Measurements from ENCODE around the gene BCL7B.
"Not testable (repeated sequence)": the region's sequence is repeated elsewhere in the genome, so short reads cannot be mapped to it uniquely, and the experiment has no call there.

Gene BCL7B

DNA sequence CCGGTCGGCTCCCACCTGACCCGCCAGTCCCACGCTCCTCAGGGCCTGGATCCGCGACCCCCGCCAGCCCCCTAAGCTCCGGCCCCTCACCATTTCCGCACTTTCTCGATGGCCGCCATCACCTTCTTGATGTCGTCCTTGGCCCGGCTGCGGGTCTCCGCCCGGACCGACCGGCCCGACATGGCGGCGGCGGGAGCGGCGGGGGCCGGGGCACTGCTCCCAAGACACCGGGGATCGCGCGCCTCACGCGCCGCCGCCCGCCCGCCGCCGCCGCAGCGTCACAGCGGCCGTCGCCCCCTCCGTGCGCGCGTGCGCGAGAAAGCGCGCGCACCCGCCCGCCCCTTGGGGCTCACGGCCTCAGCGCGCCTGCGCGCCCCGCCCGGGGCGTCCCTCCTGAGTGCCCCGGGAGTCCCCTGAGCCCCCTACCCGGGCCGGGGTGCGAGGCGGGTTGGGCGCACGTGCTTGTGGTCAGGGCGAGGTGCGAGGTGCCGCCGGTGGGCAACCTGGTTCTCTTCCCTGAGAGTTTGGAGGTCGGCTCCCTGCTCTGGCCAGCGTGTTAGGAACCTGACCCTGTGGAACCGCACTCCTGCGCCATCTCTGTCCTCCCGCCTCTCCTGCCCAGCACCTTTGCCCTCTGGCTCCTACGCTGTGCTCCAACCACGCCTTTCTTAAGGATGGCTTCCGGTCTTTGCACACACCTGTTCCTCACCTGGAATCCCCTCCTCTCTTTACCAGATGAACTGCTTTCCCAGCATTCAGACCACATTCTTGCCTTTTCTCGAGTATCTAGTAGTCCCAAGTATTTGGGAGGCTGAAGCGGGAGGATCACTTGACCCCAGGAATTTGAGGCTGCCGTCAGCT lies at the start of gene BCL7B:
BCL7B (minus strand) TSS at position 294 of the 861 bp plus-strand sequence; CDS start at position 182, 112 bp downstream.
- DNase-seq = peak; percentile 78

DNA sequence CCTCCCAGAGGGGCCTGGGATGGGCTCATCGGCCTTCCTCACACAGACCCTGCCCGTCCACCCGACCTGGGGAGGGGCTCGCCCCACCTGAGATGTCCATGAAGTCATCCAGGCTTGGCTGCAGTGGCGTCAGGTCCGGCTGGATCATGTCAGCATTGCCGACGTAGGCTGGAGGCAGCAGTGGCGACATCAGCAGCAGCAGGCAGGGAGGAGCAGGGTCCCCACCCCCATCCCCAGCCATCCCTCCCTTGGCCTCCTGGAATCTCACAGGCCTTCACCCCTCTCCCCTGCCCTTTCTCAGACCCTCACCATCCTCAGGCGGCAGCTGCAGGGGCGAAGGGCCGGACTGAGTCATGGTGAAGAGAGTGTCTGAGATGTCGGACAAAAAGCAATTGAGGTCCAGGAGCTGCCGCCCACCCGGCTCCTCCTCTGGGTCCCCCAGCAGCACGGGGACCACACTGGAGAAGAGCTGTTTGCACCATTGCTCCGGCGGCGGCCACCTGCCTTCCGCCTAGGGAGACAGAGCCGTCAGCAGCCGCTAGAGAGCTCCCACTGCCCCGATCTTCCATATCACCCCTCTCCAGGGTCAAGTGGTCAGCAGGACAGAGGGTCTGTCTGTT lies 48.2 kb upstream of the BCL7B start:
- DNase-seq = no peak

DNA sequence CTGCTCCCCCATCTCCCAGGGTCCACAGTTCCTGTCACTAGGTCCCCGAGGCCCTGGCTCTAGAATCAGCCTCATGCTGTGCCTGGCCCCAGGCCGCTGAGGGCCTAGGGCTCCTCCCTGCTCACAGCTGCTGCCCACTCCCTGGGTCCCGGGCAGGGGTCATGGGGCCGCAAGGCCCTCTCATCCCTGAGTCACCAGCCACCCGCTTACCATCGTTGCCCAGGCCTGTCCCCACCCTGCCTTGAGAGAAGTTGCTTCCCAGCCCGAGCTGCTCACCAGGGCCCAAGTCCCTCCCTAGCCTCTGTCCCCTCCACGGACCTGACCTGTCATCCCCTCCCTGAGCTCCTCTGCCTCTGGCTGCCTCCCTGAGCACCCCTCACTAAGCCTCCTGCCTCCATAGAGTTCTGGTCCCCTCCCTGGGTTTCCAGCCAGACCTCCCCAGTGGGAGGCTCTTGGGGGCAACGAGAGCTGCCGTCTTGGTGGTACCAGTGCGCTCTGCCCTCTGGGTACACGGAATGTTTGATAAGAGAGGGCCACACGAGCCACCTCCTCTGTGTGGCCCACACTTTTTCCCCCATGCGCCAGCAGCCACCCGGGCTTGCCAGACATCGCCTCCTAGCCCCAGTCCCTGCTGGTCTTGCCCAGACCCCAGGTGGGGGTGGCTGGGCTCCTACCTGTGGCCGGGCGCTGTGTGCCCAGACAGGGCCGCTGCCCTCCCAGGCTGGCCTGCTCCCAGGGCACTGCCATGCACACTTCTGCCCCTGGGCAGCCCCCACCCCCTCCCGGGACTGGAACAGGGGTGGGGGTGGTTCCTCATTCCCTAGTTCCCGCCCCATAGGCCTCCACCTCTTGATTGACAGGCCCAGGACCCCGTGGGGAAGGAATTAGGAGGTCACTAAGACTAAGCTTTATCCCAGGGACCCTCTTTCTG lies 45.5 kb upstream of the BCL7B start:
- no peak for DNase-seq

GRCh38 chr7:73599916-73600315 lies 42.4 kb upstream of the BCL7B start:
- no peak for DNase-seq

- DNase-seq = no peak
Observed at GRCh38 chr7:73599151-73599882, 41.8 kb upstream of the BCL7B start.

DNA sequence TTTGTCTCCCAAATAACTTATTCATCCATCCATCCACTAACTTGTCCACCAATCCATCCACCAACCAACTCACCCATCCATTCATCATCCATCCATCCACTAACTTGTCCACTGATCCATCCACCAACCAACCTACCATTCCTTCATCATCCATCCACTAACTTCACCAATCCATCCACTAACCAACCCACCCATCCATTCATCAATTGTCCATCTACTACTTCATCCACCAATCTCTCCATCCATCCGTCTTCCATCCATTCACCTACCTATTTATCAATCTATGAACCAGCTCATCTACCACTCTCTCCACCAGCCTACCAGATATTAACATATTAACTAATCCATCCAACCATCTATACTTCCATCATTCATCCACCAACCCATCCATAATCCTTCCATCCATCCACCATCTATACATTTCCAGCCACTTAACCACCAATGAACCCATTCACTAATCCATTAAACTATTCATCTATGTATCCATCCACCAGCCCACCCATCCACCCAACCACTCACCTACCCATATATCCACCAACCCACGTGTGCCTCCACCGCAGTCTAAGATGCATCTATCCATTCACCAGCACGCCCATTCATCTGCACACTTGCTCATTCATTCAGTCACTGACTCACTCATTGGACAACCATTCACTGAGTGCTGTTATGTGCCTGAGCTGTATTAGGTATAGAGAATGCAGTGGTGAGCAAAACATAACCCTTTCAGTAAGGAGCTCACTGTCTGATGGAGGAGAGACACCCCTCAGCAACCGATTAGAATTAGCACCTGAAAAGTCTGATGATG lies 40.7 kb upstream of the BCL7B start:
- no peak for DNase-seq

GRCh38 chr7:73596191-73597065 lies 38.9 kb upstream of the BCL7B start:
- DNase-seq = no peak

GRCh38 chr7:73595358-73595757 lies 37.9 kb upstream of the BCL7B start:
- DNase-seq = no peak

- no peak for DNase-seq
Observed at GRCh38 chr7:73593207-73594045, 35.9 kb upstream of the BCL7B start.

DNA sequence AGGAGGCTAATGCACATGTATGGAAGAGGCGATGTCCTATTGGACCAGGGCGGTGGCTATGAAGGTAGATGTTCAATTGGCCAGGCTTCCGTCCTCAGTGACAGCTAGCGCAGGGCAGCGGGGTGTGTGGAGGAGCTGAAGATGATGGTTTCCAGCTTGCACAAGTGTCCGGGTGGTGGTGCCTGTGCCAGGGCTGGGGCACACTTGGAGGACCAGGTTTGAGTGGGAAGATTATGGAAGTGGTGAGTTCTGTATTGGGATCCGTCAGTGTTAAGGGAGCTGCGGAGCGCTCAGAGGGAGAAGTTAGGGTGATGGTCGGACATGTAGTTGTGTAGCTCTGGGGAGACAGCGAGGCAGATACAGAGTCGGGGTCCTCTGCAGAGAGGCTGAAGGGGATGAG lies 29.4 kb upstream of the BCL7B start:
- DNase-seq = no peak

- no peak for DNase-seq
Observed at GRCh38 chr7:73585196-73585595, 27.7 kb upstream of the BCL7B start.

DNA sequence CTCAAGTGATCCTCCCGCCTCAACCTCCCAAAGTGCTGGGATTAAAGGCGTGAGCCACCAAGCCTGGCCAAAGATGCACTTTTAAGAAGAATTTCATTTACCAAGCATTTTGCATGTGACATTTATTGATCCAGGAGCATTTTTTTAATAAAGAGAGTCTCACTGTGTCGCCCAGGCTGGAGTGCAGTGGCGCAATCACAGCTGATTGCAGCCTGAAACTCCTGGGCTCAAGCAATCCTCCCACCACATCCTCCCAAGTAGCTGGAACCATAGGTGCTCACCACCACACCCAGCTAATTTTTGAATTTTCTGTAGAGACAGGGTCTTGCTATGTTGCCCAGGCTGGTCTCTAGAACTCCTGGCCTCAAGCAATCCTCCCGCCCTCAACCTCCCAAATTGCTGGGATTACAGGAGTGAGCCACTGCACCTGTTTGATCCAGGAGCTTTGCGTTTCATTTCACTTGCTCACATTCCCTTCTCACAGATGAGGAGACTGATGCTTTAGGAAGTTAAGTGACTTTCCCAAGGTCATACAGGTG lies 25.2 kb upstream of the BCL7B start:
- no peak for DNase-seq

DNA sequence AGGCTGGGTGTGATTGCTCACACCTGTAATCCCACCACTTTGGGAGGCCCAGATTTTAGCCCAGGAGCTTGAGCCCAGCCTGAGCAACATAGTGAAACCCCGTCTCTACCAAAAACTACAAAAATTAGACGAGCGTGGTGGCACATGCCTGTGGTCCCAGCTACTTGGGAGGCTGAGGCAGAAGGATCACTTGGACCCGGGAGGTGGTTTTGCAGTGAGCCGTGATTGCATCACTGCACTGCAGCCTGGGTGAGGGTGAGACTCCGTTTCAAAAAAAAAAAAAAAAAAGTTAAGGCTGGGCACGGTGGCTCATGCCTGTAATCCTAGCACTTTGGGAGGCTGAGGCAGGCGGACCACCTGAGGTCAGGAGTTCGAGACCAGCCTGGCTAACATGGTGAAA lies 23.5 kb upstream of the BCL7B start:
- DNase-seq = not testable (repeated sequence)

GRCh38 chr7:73578342-73579128 lies 21.0 kb upstream of the BCL7B start, which contains the start of gene TBL2:
Gene TBL2, minus strand, starts transcription at chr7:73578579. Its CDS starts 30 bp downstream, at chr7:73578549.
- peak; percentile 99 for DNase-seq

DNA sequence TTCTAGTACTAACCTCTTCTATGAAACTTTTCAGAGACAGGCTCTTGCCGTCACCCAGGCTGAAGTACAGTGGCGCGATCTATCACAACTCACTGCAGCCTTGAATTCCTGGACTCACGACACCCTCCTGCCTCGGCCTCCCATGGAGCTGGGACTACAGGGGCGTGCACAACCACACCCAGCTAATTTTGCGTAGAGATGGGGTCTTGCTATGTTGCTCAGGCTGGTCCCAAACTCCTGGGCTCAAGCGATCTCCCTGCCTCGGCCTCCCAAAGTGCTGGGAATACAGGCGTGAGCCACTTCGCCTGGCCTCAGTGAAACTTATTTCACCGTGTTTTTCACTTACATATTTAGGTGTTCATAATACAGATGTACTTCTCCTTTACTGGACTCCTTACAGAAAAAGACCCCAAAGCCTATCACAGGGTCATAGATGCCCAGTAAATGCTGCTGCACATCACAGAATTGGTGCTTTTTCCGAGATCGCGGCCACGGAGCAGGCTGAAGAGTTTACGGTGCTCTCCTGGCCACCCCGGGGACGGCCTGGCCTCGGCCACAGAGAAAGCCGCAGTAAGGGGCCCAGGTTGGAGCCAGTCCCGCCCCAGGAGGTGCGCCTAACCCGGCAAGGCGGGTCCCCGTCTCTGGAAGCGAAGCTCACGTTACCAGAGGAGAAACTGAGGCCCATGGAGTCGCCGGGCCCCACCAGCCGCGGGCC lies 20.3 kb upstream of the BCL7B start:
- DNase-seq = no peak

DNA sequence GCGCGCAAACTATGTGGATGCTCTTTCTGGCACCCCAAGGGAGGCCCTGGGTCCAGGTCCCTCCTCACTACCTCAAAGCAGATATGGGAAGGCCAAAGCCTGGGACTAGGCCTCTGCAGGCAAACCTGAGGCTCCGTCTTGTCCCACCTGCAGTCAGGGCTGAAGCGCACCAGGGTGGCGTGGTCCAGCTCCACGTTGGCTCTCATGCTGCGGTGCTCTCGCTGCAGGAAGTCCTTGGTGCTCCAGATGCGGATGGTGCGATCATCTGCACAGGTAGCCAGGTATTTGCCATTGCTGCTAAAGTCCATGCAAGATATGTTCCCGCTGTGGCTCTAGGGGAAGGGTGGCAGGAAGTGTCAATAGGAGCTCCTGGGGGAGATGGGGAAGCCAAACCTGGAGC lies 16.3 kb upstream of the BCL7B start:
- no peak for DNase-seq

- DNase-seq = no peak
Observed at GRCh38 chr7:73573276-73573675, 15.8 kb upstream of the BCL7B start.

DNA sequence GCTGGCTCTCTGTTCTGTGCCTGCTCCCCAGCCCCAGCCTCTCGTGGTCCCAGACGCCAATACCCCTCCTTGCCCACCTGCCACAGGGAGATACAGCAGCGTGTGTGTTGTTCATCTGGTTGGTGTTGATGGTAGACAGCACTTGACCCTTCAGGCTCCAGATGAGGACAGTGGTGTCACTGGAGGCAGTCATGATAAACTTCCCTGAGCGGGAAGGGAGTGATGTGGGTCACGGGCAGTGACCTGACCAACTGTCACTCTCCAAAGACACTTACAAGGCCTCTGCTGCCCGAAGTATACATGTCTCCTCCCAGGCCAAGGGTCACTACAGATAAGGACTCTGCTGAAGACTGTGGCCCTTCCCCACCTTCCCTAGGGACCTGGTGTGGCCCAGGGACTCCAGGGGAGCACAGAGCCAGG lies 15.3 kb upstream of the BCL7B start:
- DNase-seq = no peak
